AG04450 (cell line): ENCODE results near the gene HOXA3. TPM values are rescaled to one million over a fixed set of nuclear protein-coding genes. Genes with fewer than 3 reads are reported as not detected.

ENCODE experiments used
- CTCF ChIA-PET: fragments of 300-600, 350-600 bp; formaldehyde crosslinking; extraction: SDS; loops from one replicate; lab custom pipeline; 2022; ENCODE audit warnings: antibody characterized with exemption, inconsistent platforms; lab: Charles Lee
- POLR2A ChIA-PET: fragments of 350-600 bp; formaldehyde crosslinking; extraction: SDS; loops from one replicate; lab custom pipeline; 2021; ENCODE audit warnings: antibody characterized with exemption, inconsistent platforms; lab: Yijun Ruan, JAX
- DNase-seq: peaks from one replicate; pipeline ENCODE4 v3.0.0-alpha.2; 2011; ENCODE audit warnings: low read depth, low spot score
- H3K27ac ChIP-seq: one replicate; pipeline ENCODE4 v1.5.1; 2012; ENCODE audit warnings: low read depth, low read length, control low read depth
- H3K27me3 ChIP-seq: one replicate; pipeline ENCODE4 v1.6.0; 2012; ENCODE audit warnings: low read length; ENCODE audit not compliant: control insufficient read depth, insufficient read depth
- H3K4me3 ChIP-seq: 2 replicates; pipeline ENCODE4 v1.5.1; 2011; ENCODE audit warnings: mild to moderate bottlenecking, low read depth, low read length, control low read depth
- H3K9me3 ChIP-seq: 2 replicates; pipeline ENCODE4 v1.5.1; 2012; ENCODE audit warnings: low read length; ENCODE audit not compliant: control insufficient read depth, insufficient read depth
- CTCF ChIP-seq: IDR thresholded peaks from 2 replicates; pipeline ENCODE4 v1.5.1; 2011; ENCODE audit warnings: low read depth, low read length, control low read depth, inconsistent platforms
- polyA plus RNA-seq: library from polyadenylated mRNA; depleted of rRNA; stranded (reverse); fragments of >200 nt; gene quantifications from 2 replicates; pipeline ENCODE4 v1.2.3, GENCODE V29; 2011

HOXA3 gene
- polyA plus RNA-seq, 1 experiment = 1.6 TPM

GRCh38 chr7:27156508-27156898 is 4.1 kb upstream of the HOXA3 start, which contains the start of gene HOXA7:
Gene HOXA7, minus strand, starts transcription at chr7:27156675. Its CDS starts 130 bp downstream, at chr7:27156545.
- peak within 1 kb of the TSS; percentile 68 for H3K4me3 ChIP-seq
- TF ChIP-seq CTCF = no peak
- H3K27ac ChIP-seq = peak within 1 kb of the TSS; percentile 21
- CTCF ChIA-PET = interaction anchor here (0.7 to 1.9 kb wide), 9 partner anchors 8 to 1302 kb away, joined by 3 to 13 read pairs (median 5); partner anchors contain the start of gene HOXA5
- peaks cover 16% of the 10 kb centered on the region; the same call in 1 of the 2 replicates for H3K9me3 ChIP-seq
- DNase-seq = no peak
- H3K27me3 ChIP-seq = peaks cover 10% of the 10 kb centered on the region
- POLR2A ChIA-PET = interaction anchor here (0.6 to 1.0 kb wide), 2 partner anchors 11 to 956 kb away, joined by 3 read pairs; no protein-coding TSS in a partner anchor

- TF ChIP-seq CTCF = no peak
- no peak for DNase-seq
- peak overlapping the region; percentile 21 for H3K27ac ChIP-seq
- ChIA-PET CTCF (interaction anchor here (0.9 to 1.9 kb wide), 7 partner anchors 11 to 786 kb away, joined by 4 to 13 read pairs (median 6); partner anchors contain the start of gene HOXA5), POLR2A (interaction anchor here (0.6 kb wide), 1 partner anchor 956 kb away, joined by 3 read pairs; no protein-coding TSS in a partner anchor)
- H3K27me3 ChIP-seq = peaks cover 10% of the 10 kb centered on the region
- peak overlapping the region; percentile 68 for H3K4me3 ChIP-seq
- H3K9me3 ChIP-seq = peaks cover 16% of the 10 kb centered on the region; the same call in 1 of the 2 replicates
These were observed 3.6 kb upstream of the HOXA3 start for GRCh38 chr7:27155816-27156507.

GRCh38 chr7:27154901-27155815 is 2.8 kb upstream of the HOXA3 start:
- Histone ChIP-seq H3K9me3 (peaks cover 15% of the 10 kb centered on the region; the same call in 1 of the 2 replicates), H3K4me3 (peak overlapping the region; percentile 68), H3K27ac (no peak overlapping the region), H3K27me3 (peaks cover 10% of the 10 kb centered on the region)
- no peak for DNase-seq
- no peak for TF ChIP-seq CTCF
- ChIA-PET CTCF (interaction anchor here (0.9 to 1.6 kb wide), 3 partner anchors 10 to 301 kb away, joined by 4 to 6 read pairs (median 5); no protein-coding TSS in a partner anchor), POLR2A (no interaction called here)

GRCh38 chr7:27154369-27154768 is 2.0 kb upstream of the HOXA3 start:
- H3K9me3 ChIP-seq = peaks cover 12% of the 10 kb centered on the region; the same call in 1 of the 2 replicates
- H3K27me3 ChIP-seq = peaks cover 6% of the 10 kb centered on the region
- DNase-seq = no peak
- no peak for TF ChIP-seq CTCF
- H3K4me3 ChIP-seq = no peak overlapping the region
- ChIA-PET POLR2A (no interaction called here), CTCF (interaction anchor here (0.9 to 2.7 kb wide), 4 partner anchors 9 to 1261 kb away, joined by 3 to 12 read pairs (median 6); partner anchors contain the start of gene HOXA5)
- no peak overlapping the region for H3K27ac ChIP-seq
